ENCODE measurements around the gene CEP128.

Gene CEP128

DNA sequence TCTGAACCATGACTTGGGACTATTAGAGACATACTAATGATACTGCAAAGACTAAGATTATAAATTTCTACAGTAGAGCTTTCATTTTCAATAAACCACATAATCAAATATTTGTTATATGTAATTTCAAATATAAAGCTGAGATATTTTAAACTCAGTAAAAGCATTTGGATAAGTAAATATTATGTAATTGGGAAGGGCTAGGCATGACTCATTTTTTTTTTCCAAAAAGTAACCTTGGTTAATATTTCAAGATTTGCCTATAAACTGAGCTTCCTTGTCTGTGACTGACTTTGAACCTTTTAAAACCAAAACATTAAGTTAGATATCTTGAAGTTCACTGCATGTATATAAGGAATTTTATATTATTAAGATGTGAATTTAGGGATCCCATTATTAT is 332.5 kb downstream of the CEP128 start:
- DNase-seq (ENCODE audit: low read depth), result no peak

DNA sequence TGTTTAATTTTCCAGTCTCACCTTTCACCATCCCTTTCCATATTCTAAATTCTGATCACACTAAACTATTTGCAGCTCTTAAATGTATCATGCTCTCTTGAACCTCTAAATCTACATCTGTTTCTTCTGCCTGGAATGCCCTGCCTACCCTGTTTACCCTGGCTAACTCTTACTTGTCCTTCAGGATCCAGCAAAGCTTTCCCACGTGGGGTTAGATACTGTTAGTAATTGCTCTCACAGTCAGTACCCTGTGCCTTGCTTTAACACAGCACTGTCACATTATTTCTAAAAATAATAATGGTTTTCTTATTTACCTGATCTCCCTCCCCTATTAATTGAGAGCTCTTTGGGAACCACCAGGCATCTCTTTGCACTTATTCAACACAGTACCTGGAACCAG is 333.0 kb downstream of the CEP128 start:
- DNase-seq (ENCODE audit: low read depth), result no peak

GRCh38 chr14:80607430-80608190 is 333.9 kb downstream of the CEP128 start:
- DNase-seq (ENCODE audit: low read depth), result no peak

DNA sequence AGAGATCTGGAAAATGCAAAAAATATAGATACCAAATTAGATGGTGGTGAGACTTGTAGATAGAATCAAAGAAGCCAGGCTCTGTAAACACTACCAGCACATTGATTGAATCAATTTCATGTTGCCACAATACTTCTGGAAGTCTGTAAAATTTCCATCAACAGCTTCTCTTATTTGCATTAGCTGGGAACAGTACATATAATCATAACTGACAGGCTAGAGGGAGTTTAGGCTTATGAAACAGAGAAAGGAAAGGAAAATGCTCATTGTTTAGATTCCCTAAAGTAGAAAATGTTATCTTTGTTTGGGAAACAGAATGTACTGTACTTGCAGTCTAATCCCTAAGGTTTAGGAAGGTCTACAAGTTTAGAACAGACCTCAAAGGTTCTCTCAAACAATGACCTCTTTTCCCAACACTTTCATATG is 335.2 kb downstream of the CEP128 start:
- no peak for DNase-seq (ENCODE audit: low read depth)

DNA sequence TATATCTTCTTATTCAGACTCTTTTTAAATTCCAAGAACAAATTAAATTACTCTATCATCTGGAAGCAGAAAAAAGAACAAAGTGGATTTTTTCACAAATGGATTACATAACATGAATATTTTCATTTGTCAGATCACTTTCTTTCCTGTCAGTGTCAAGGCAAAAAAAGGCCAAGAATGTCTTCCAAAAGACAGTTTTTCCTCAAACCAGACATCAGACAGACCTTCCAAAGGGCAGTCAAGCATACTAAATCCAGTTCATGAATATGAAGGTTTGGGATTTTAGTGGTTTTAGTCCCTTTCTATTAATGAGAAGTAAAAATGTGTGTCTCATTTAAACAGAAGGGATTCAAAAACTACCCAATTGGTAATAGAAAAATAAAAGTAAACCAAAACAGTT is 336.0 kb downstream of the CEP128 start:
- no peak for DNase-seq (ENCODE audit: low read depth)

DNA sequence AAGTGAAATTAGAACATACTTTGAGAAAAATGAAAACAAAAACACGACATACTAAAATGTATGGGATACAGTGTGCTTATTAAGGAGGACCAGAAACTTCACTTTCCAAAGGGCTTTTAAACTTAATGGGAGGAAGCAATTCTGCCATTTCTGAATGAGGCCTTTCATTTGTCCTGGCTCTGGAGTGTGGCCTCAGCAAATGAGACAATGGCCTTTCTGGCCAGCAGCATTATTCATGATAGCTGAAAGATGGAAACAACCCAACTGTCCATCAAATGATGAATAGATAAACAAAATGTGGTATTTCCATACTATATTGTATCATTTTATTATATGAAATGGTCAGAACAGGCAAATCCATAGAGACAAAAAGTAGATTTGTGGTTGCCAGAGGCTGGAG is 338.6 kb downstream of the CEP128 start:
- no peak for DNase-seq (ENCODE audit: low read depth)

- no peak for DNase-seq (ENCODE audit: low read depth)
Observed at GRCh38 chr14:80587096-80587724, 354.3 kb downstream of the CEP128 start.

DNA sequence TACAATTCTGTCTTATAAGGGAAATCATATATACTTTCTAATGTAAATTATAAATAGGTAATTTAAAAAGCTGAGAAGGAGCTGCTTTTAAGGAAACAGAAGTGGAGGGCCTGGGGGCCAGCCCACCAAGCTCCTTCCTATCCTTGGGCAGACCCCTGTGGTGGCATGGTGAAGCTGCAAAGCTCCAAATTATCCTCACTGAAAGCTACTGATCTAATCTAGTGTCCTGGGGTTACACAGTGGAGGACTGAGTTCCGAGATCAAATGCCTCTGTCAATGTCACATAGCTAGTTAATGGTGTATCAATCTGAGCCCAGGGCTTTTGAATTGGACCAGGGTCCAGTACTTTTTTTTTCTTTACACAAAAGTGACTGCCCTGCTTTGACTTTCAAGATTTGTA is 355.4 kb downstream of the CEP128 start:
- no peak for DNase-seq (ENCODE audit: low read depth)

GRCh38 chr14:80585506-80585835 is 356.1 kb downstream of the CEP128 start:
- no peak for DNase-seq (ENCODE audit: low read depth)

- no peak for DNase-seq (ENCODE audit: low read depth)
Observed at GRCh38 chr14:80584744-80585505, 356.6 kb downstream of the CEP128 start.

DNA sequence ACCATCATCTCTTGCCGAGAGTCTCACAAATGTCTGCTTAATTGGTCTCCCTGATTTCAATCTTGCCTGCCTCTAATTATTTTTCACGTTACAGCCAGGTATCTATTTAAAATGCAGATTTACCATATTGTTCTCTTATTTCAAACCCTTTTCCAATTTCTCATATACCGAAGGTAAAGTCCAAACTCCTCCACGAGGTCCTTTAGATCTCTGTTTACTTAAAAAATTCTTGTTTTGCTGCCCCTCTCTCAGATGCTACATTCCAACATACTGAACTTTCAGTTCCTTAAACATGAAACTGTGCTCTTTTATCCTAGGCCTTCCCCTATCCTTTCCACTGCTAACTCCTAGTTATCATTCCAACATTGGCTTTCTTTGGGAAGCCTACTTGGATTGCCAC is 363.9 kb downstream of the CEP128 start:
- DNase-seq (ENCODE audit: low read depth), result no peak

- no peak for DNase-seq (ENCODE audit: low read depth)
Observed at GRCh38 chr14:80576401-80576800, 365.1 kb downstream of the CEP128 start.

DNA sequence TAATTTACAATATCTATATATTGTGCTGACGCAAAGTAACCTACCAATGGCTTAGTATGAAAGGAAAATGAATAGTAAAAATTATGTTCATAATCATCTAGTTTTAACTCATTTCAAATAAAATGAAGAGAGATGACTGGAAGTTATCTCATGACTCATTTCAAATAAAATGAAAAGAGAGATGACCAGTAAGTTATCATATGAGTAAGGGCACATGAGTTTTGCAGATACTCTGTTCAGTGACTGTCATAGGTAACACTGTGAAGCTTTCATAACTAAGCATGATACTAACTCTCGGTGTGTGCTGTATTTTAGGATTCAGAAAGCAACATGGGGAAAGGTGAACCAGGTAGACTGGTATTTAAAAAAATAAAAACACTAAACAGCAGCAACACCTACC is 365.8 kb downstream of the CEP128 start:
- DNase-seq (ENCODE audit: low read depth), result no peak

GRCh38 chr14:80572666-80573065 is 368.9 kb downstream of the CEP128 start:
- no peak for DNase-seq (ENCODE audit: low read depth)

DNA sequence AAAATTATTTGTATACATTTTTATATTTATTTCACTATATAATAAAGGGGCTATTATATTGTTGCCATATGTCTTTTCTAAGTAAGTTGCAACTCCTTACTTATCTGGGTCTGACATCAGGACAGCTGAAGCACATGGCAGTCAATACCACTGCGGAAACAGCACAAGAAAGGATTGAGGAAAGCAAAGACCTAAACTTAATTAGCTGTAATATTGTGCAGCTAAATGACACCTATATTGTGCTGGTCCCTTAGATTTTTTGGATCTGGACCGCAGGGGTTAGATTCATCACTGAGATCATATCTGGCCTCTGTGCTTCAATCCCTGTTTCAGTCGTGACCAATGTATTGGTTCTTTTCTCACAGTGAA is 370.6 kb downstream of the CEP128 start:
- DNase-seq (ENCODE audit: low read depth), result no peak

DNA sequence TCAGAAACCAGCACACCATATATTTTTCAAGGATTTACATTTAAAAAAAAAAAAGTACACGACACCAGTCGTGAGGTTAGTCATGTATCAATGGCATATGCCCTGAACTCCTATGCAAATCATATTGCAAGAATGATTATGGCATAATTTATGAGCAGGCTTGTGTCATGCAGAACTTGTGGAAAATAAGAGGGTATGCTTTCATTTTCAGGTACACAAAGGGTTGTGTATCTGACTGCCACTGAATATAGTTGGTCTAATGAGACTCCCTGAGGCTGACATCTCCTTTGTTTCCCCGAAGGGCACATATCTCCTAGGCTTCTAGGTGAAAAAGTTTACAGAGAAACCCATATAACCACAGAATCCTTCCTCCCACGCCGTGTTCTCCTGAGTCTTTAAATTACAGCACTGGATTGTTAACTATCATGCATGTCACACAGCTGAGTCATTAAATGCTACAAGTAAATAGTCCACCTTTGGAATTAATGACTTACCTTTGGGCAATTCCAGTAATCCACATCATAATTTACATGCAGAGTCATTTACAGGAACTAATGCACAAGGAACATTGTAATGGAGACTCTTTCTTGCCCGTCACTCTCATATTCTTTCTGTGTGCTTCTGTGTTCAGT is 373.5 kb downstream of the CEP128 start:
- DNase-seq (ENCODE audit: low read depth), result no peak

GRCh38 chr14:80565001-80565400 is 376.5 kb downstream of the CEP128 start:
- no peak for DNase-seq (ENCODE audit: low read depth)

DNA sequence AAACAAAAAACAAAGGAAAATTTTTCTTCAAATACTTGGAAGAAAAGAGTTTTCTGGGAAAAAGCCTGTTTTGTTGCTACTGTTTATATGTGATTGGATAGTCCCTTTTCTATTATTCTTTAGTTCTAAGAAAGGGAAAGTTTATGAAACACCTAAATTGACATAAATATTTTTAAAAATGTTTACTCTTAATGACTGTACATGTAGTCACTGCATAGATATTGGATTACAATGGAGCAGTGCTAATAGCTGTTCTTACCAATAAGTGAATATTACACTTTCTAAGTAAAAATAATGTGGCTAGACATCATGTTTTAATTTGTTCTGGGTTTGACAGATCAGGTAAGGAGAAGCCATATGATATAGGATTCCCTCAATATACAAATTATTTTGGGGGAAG is 377.5 kb downstream of the CEP128 start:
- no peak for DNase-seq (ENCODE audit: low read depth)

- no peak for DNase-seq (ENCODE audit: low read depth)
Observed at GRCh38 chr14:80560800-80561657, 380.5 kb downstream of the CEP128 start.

DNA sequence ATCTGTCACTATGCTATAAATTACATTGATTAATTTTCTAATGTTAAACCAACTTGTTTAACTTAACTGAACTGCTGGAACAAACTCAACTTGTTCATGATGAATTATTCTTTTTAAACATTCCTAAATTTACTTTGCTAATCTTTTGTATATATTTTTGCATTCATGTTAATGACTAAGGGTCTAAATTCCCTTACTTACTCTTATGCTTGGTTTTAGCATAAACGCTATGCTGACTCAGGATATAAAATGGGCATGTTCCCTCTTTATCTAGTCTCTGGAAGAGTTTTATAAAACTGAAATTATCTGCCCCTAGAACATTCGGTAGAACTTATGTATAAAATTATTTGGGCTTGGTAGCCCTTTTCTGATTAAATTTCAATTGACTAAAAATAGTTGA is 387.4 kb downstream of the CEP128 start:
- DNase-seq (ENCODE audit: low read depth), result no peak

- DNase-seq (ENCODE audit: low read depth), result no peak
Observed at GRCh38 chr14:80549141-80549540, 392.4 kb downstream of the CEP128 start.

All from T follicular helper cell (primary cell).